A673 (cell line): ENCODE measurements around the gene ANO2.

ENCODE experiments used
- EZH2 ChIP-seq: fragments of 200-600 bp; sonication (generic); IDR thresholded peaks from 2 replicates; pipeline ENCODE4 v1.6.1; 2017; ENCODE audit warnings: borderline replicate concordance, low read depth, mild to moderate bottlenecking, mixed read lengths, antibody characterized with exemption, low read length; ENCODE audit not compliant: poor library complexity, severe bottlenecking
- TF ChIP-seq, protein P1 (sequence below): fragments of 300-800, 200-600 bp; sonication (generic); conservative IDR thresholded peaks from 2 replicates; pipeline ENCODE4 v1.5.1; 2017; ENCODE audit warnings: low read depth, mild to moderate bottlenecking, antibody characterized with exemption, low read length, moderate library complexity, mixed read lengths

DNA sequence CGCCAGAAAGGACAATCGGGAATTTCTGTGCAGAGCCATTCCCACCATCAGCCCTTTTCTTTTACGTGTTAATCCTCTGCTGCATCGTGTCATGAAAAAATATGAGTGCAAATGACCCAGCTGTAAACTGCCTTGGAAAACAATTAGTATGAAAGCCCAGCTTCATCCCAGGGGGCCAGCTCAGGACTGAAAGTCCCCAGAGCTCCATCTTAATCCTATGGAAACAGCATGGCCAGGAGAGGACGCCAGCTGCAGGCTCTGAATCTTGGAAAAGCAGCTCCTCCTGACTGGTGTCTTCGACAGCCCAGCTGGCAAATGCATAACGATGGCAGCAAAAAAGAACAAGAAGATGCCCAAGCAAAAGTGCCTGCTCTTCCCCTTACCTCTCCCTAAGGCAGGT is 321.6 kb downstream of the ANO2 start:
- TF ChIP-seq, protein P1, sequence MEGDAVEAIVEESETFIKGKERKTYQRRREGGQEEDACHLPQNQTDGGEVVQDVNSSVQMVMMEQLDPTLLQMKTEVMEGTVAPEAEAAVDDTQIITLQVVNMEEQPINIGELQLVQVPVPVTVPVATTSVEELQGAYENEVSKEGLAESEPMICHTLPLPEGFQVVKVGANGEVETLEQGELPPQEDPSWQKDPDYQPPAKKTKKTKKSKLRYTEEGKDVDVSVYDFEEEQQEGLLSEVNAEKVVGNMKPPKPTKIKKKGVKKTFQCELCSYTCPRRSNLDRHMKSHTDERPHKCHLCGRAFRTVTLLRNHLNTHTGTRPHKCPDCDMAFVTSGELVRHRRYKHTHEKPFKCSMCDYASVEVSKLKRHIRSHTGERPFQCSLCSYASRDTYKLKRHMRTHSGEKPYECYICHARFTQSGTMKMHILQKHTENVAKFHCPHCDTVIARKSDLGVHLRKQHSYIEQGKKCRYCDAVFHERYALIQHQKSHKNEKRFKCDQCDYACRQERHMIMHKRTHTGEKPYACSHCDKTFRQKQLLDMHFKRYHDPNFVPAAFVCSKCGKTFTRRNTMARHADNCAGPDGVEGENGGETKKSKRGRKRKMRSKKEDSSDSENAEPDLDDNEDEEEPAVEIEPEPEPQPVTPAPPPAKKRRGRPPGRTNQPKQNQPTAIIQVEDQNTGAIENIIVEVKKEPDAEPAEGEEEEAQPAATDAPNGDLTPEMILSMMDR, result no peak
- TF ChIP-seq EZH2, result no peak
